NCI-H2227 (cell line): ENCODE results near the gene TCF15.

Experiments
- DNase-seq: peaks from one replicate; lab custom pipeline; 2025; ENCODE audit not compliant: unreplicated experiment; lab: John Stamatoyannopoulos, UW

Gene TCF15

GRCh38 chr20:610130-611046, at the start of gene TCF15:
Gene TCF15, minus strand, starts transcription at chr20:610309. Its CDS starts 72 bp downstream, at chr20:610237.
- DNase-seq: peak; percentile 93

- DNase-seq: no peak
Observed at GRCh38 chr20:658731-659291, 48.7 kb upstream of the TCF15 start.

GRCh38 chr20:658202-658601, 48.1 kb upstream of the TCF15 start:
- DNase-seq: no peak

- DNase-seq: no peak
Observed at GRCh38 chr20:655726-656624, 45.9 kb upstream of the TCF15 start.

- DNase-seq: no peak
Observed at GRCh38 chr20:654417-654750, 44.3 kb upstream of the TCF15 start.

GRCh38 chr20:653590-654416, 43.7 kb upstream of the TCF15 start:
- DNase-seq: no peak

GRCh38 chr20:653110-653589, 43.0 kb upstream of the TCF15 start, which contains the start of gene SRXN1:
Gene SRXN1, minus strand, starts transcription at chr20:653200. Its CDS starts 15 bp downstream, at chr20:653185.
- peak; percentile 87 for DNase-seq

GRCh38 chr20:652615-653109, 42.6 kb upstream of the TCF15 start:
- peak; percentile 63 for DNase-seq

GRCh38 chr20:651713-652614, 41.9 kb upstream of the TCF15 start:
- DNase-seq: no peak

- DNase-seq: no peak
Observed at GRCh38 chr20:650954-651353, 40.8 kb upstream of the TCF15 start.

- DNase-seq: no peak
Observed at GRCh38 chr20:650281-650680, 40.2 kb upstream of the TCF15 start.

- no peak for DNase-seq
Observed at GRCh38 chr20:647479-648019, 37.4 kb upstream of the TCF15 start.

- no peak for DNase-seq
Observed at GRCh38 chr20:646868-647233, 36.7 kb upstream of the TCF15 start.

GRCh38 chr20:646107-646867, 36.2 kb upstream of the TCF15 start:
- DNase-seq: no peak

- DNase-seq: peak; percentile 85
Observed at GRCh38 chr20:645318-646106, 35.4 kb upstream of the TCF15 start.

GRCh38 chr20:644692-645317, 34.7 kb upstream of the TCF15 start:
- no peak for DNase-seq
